SKM-1 (cell line): ENCODE measurements around the gene AUTS2.

Experiments
- DNase-seq: peaks from one replicate; lab custom pipeline; 2025; ENCODE audit not compliant: unreplicated experiment; lab: John Stamatoyannopoulos, UW

The AUTS2 gene

DNA sequence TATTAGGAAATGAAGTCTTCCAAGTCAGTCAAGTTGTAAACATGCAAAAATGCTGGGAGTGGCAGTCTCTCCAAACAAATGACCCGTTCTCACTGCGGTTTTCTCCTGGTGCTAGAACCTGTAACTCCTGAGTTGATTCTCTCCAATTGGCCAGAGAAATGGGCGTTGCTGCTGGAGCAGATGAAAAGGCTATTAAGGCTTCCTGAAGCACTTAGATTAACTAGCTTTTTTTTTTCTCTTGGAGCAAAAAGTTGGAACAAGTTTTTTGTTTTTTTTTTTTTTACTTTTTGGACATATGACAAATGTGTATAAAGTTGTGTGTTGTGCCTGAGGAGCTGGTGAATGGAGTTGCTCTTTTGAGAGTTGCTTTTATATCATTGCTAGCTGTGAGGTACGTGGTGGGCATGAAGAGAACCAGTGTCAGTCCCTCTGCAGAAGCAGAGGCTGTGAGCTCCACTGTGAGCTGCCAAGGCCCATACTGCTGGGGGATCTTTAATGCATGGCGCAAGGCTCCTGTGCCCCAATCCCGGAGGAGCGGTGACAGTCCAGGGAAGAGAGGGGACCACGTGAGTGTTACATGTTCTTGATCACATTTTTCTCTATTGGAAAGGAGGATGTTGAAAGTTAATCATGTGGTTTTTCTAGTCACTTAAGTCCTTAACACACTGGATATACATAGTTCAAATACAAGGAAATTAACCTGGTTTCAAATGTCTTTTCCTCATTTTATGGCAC lies 1140.0 kb downstream of the AUTS2 start:
- DNase-seq = no peak

DNA sequence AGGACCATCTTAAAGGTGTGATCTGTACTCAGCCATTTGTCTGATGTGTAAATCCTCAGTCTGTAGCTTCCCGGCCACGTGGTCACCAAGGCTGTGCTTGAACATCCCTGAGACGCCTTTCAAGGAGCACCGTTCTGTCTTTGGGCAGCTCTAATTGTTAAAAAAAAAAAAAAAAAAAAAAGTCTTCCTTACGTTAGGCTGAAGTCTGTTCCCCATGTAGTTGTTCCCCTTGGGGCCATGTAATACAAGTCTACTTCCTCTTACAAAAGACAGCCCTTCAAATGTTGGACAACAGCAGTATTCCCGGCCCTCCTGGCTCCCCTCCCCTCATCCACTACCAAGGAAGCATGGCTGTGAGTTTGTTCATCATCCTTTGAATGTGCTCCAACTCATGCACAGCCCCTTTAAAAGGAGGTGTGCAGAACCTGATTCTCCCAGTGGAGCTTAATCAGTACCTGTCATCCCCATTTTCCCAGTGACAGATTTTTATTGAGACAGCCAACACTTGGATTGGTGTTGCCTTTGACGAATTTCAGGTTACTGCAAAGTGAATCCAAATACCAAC lies 1141.5 kb downstream of the AUTS2 start:
- no peak for DNase-seq

DNA sequence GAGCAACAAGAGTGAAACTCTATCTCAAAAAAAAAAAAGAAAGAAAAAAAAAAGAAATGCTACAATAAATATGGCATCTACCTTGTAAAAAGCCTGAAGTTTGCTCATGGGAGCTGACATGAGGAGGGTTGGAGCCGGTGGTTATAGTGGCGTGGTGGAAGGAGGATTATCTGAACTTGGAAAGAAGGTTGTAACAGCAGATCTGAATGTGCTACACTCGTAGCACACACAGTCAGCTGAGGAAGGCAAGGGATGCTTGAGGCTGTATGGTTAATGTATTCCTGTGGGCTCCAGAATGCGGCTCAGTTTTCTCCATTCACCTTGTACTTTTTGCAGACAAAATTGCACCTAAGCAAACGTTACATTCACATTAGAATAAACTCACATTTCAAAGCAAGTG lies 1143.4 kb downstream of the AUTS2 start:
- no peak for DNase-seq

DNA sequence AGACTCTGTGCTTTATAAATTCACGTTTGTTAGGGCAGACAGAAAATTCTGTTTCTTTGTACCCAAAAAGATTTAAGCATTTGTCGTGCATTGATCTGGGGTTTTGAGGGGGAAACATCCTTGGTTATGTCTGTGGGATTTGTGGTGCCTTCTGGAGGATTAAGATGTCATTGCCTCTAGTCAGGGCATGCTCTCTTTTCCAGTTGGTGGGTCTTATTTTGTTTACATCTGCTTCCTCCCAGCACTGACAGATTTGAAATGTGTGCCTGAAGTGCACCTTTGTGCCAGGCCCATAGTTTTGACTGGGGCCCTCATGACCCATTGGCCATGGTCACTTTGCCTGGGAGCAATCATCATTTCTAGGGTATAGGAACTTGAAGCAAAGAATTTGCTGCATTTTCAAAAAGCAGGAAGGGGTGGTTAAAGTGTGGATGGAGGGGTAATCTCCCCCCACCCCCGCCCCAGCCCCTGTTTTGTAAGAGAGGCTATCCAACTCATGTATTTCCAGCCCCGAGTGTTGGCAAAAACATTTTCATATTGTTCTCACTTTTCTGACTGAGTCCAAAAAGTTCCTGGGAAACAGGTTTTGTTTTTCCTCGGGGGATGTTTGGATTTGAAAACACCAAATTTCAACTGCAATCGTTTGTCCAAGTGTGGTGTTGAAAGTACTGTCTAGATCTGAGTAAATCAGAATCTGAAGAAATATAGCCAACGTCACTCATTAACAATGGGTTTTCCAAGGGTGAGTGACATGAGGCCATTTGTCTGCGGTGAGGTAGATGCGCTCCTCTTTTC lies 1145.5 kb downstream of the AUTS2 start:
- DNase-seq = no peak

DNA sequence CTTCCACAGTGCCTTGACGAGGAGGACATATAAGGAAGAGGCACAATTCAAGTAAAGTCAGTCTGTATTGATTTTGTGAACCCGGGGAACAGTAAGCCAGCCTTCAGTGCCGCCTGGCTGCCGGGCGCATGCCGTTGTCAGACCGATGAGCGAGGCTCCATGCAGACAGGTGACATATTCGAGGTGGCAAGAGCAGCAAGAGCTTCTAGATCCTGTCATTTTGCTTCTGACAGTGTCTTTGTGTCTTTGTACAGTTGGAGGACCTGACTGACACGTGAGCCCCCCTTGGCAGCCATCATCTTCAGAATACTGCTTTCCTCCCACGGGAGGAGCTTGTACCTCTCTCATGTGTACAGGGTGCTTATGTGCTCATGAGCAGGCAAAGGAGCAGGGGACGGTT lies 1146.2 kb downstream of the AUTS2 start:
- DNase-seq = no peak

DNA sequence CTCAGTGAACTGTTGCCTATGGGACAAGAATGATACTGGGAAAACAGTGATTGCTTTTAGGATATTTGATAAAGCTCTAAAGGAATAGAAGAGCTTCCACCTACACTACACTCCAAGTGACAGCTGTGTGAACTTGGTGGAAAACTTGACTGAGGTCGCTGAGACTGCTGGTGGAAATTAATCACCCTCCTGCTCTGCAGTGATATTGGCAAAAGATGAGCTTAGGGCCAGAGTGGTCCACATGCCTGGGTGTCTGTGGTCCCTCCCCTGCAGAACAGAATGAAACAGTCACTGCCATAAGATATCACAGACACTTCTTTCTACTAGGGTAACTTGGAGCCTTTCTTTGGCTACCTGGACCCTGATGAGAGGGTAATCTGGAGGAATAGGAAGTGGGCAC lies 1151.6 kb downstream of the AUTS2 start:
- DNase-seq = no peak

DNA sequence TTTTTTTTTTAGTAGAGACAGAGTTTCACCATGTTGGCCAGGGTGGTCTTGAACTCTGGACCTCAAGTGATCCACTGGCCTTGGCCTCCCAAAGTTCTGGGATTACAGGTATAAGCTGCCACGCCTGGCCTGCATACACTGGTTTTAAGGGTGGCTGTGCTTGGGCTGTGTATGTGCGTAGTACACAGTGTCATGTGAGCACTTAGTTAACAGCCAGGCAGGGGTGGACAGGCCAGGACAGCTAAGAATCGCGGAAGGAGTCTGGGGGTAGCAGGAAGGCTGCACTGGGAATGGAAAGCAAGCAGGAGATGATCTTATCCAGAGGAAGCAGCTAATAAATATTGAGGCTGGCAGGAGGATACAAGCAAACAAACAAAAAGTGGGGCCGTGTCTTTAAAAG lies 1153.6 kb downstream of the AUTS2 start:
- no peak for DNase-seq

DNA sequence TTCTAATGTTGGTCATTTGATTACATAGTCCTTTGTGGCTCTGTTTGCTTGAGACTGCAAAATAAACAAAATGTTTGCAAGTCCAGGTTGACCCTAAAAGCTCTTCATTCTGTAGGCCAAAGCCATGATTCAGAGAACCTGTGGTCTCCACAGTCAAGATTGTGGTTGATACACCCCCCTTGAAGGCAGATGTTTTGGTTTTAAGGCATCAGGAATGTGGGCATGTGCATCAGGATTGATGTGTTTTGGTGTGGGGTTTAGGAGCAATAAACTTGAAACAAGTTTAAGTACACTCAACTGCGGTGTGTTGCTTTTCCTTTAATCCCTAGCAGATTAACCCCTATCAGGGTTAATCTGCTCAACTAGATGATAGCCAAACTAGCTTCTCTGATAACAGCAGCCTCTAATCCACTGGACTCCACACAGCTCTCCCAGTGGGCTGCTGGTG lies 1154.5 kb downstream of the AUTS2 start:
- no peak for DNase-seq

DNA sequence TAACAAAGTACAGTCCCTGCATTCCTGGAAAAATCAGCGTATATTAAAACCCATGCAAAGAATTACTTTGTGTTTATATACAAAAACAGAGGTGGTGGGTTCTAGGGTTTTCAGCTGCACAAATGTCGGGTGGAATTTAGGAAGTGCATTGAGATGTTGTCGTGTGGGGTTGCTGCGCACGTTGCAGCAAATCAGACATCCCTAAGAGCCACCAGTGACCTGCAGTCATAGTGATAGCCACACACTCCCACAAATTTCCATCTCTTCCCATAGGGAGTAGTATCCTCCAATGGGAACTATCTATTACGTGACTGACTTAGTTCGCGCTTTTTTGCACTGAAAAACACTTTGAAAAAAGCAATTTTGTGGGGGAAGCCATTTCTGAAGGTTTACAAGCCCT lies 1158.5 kb downstream of the AUTS2 start:
- no peak for DNase-seq

DNA sequence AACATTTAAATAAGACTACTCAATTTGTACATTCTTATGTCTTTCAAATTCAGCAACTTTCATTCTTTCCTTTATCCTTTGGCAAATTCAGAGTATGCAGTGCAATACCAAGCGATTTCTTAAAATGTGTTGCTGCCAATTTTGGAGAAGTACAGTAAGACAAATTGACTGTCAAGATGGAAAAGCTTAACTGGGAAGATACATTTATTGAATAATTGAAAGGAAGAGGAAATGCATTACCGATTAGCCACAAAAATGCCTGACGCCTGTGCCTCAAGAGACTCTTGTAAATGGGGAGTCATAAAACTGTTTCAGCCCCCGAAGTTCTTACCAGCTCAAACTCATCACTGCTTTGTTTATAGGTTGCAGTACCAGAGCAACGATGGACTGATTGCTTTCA lies 1160.4 kb downstream of the AUTS2 start:
- no peak for DNase-seq

DNA sequence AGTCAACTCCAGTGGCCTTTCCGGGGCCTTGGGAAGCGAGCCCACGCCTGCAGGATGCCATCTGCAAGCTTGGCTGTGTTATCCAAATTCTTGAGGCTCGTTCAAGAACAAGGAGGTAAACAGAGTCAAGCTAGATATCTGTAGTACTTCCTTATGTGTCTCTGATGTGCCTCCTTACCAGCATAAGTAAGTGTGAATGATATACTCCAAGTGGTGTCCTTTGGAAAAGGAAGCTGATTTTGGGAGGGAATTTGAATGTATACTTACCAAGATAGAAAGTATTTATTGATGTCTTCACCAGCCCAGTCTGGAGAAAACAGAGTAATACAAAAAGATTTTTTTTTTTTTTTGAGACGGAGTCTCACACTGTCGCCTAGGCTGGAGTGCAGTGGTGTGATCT lies 1161.4 kb downstream of the AUTS2 start:
- DNase-seq = no peak

DNA sequence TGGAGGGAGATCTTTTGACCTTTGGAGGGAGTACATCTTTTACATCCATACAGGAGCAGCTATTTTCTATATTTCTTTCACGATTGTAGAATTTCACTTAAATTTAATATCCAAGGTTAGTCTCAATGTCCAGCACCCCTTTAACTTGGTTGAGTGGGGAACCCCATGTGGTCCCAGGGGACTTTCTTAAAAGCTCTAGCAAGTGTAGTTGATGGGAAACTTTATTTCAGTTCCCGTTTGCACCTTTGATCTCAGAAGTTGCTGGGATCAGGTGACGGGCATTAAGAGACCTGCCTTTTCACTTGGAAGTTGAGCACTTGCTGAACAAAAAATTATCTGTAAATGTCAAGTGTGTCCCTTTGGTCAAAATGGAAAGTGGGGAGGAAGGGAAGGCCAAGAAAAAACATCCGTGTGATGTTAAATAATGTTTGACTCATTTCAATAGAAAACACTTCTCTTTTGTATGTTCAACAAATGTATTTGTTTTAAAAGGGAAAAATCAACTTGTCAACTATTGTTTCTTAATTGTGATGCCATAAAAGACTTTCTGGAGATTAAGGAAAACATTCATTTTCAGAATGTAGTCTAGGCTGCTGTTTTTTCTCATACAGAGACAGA lies 1163.5 kb downstream of the AUTS2 start:
- no peak for DNase-seq

DNA sequence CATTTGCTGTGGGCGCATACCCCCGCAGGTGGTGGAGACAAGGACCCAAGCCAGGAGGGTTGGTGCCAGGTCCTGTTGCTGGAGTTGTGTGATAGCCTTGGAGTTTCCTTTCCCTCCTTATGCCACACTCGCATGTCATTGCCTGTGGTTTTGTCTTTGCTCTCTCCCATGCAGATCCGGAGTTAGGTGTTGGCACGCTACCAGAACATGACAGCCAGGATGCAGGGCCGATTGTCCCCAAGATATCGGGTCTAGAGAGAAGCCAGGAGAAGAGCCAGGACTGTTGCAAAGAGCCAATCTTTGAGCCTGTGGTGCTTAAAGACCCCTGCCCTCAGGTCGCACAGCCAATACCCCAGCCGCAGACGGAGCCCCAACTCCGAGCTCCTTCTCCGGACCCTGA lies 1164.4 kb downstream of the AUTS2 start:
- DNase-seq = no peak

DNA sequence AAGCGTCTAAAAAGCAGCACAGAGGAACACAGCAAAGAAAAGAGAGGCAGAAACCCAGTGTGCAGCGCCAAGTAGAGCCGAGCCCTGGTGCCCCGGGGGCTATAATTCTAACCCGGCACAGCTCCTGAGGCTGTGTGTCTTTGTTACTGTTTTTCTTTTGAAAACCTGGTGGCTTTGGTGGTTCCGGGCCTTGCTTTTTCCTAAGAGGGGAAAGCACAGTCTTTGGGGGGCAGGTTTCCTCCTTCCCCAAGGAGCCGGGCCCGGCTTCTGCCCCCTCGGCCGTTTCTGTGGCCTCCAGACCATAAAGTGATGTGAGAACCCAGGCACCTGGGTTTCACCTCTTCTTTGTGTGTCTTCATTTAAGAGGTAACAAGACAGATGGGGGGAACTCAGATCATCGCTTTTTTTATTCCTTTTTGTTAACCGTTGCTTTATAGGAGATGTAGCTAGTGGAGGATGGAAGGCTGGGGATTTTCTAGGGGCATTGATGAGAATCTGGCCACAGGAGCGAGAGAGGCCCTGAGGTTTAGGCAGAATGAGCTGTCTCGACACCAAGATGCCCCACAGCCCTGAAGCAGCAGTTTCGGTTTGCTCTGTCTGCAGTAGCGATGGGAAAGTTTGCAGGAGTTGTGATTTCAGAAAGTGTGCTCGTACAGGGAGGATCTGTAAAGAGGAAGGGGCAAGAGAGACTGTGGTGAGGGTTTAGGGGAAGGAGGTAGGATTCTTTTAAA lies 1165.9 kb downstream of the AUTS2 start:
- DNase-seq = no peak

DNA sequence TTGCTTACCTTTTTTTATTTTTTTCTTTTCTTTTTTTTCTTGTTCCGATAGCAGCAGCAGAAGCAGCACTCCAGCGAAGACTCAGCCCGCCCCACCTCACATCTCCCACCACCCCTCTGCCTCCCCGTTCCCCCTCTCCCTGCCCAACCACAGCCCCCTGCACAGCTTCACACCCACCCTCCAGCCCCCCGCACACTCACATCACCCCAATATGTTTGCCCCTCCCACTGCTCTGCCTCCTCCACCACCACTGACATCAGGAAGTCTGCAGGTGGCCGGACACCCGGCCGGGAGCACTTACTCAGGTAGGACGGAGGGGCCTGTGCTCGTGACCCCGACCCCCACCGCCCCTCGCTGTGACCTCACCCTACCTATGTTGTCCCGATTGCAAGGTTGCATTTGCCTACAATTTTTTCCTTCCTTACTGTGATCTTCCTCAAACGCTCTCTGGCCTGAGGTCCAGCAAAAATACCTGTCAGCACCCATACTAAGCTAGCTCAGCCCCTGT lies 1166.5 kb downstream of the AUTS2 start:
- DNase-seq = no peak

DNA sequence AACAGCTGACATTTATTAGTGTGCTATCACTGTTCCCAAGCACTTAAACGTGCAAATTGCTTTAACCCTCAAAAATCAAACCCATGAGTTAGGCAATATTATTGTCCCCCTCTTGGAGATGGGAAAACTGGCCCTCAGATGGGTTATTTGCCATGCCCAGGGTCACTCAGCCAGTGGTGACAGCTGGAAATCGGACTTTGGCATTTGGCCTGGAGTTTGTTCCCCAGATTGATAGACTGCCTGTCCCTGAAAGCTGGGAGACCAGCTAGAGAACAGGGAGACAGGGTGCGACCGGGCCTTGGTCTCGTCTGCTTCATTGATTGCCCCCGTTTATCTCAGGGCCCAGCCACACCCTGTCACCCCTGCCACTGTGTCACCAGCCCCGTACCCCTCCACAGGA lies 1167.4 kb downstream of the AUTS2 start:
- DNase-seq = no peak

DNA sequence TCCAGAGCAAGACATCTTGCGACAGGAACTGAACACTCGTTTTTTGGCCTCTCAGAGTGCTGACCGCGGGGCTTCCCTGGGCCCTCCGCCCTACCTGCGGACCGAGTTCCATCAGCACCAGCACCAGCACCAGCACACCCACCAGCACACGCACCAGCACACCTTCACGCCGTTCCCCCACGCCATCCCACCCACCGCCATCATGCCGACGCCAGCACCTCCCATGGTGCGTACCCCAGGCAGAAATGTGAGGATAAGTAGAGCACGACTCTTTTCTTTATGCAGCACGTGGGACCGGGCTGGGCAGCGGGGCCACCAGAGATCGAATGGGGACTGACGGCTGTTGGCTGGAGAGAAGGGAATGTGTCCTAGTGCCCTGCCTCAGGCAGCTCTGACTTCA lies 1167.8 kb downstream of the AUTS2 start:
- DNase-seq = no peak

DNA sequence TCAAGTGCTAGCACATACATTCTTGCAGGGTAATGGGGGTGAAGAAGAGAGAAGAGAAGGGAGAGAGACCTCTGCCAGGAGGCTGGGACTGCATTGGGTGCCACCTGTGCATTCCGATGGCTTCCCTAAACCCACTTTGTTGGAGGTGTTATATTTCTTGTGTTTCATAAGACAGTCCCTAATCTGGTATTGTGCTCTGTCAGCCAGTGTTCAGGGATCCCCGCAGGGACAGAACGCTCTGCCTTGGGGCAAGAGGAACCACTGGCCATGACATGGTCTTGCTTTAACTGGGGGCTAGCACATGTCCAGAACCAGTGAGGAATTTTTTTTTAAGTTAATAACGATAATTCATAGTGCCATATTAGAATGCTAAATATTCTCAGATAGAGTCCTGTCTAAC lies 1168.4 kb downstream of the AUTS2 start:
- DNase-seq = no peak

DNA sequence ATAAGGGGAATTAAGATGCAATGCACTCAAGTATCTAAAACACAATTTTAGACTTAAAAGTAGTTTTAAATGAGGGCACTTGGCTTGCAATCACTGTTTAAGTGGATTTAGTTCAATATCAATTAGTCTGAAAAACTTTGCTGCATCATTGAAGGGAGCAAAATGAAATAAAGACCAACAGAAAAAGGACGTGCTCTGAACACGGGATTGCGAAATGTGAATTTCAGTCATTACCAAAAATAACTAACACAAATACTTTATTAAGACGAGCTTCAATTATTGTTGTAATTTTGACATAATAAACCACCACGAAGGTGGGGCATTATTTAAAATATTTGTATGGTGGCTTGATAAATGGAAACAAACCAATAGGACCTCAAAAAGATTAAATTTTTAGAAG lies 1171.9 kb downstream of the AUTS2 start:
- DNase-seq = no peak

DNA sequence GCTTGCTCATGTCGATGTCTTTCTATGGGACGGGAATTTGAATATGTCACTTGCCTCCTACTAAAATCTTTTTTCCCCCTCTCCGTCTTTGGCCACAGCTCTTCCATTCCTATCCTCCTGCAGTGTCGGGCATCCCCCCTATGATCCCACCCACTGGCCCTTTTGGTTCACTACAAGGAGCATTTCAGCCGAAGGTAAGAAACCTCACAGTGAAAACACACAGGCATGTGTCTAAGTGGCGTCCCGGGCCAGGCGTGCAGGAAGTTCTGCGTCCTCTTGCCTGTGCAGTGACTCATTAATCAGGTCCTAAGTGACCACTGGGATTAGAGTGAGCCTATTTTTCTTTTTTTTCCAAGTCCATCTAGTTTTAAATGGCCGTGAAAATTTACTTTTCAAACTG lies 1173.2 kb downstream of the AUTS2 start:
- no peak for DNase-seq

DNA sequence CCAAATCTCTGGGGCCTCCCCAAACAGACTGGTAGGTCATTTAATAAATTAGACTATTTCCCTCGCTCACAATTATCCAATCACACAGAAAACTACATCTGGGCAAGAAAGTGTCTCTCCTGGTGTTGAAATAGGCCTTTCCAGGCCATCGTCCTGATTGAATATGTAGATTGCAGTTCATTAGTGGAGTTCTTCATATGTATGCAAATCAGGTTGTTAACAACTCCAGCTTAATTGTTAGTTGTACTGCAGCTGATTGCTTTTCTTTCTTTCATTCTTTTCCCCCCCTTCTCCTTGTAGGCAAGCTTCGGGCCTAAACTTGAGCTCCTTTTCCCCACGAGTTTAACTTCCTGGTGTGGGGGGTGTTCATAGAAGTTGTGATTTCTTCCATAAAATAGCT lies 1174.6 kb downstream of the AUTS2 start:
- DNase-seq = no peak
